ENCODE results near the gene NRG2.

The NRG2 gene

GRCh38 chr5:139998837-139999236, 44.3 kb downstream of the NRG2 start:
- no peaks in the 10 kb centered on the region for H3K27me3 ChIP-seq (ENCODE audit: insufficient read depth, low read depth, severe bottlenecking)
- no peak for DNase-seq
- H3K27ac ChIP-seq, result no peak overlapping the region
- no peaks in the 10 kb centered on the region for H3K36me3 ChIP-seq
- H3K9me3 ChIP-seq (ENCODE audit: severe bottlenecking), result no peaks in the 10 kb centered on the region
- no peak for TF ChIP-seq CTCF (IDR thresholded peaks at IDR 0.05; ENCODE audit: low read depth, low read length)
- H3K4me3 ChIP-seq (ENCODE audit: low read depth, low read length), result no peak overlapping the region

- no peak overlapping the region for H3K4me3 ChIP-seq (ENCODE audit: low read depth, low read length)
- no peaks in the 10 kb centered on the region for H3K36me3 ChIP-seq
- no peaks in the 10 kb centered on the region for H3K9me3 ChIP-seq (ENCODE audit: severe bottlenecking)
- no peaks in the 10 kb centered on the region for H3K27me3 ChIP-seq (ENCODE audit: insufficient read depth, low read depth, severe bottlenecking)
- TF ChIP-seq CTCF (IDR thresholded peaks at IDR 0.05; ENCODE audit: low read depth, low read length), result no peak
- no peak overlapping the region for H3K27ac ChIP-seq
- DNase-seq, result no peak
Observed at GRCh38 chr5:139997276-139997675, 45.8 kb downstream of the NRG2 start.

GRCh38 chr5:139995929-139996328, 47.2 kb downstream of the NRG2 start:
- Histone ChIP-seq H3K4me3 (ENCODE audit: low read depth, low read length) (no peak overlapping the region), H3K27me3 (ENCODE audit: insufficient read depth, low read depth, severe bottlenecking) (no peaks in the 10 kb centered on the region), H3K9me3 (ENCODE audit: severe bottlenecking) (no peaks in the 10 kb centered on the region), H3K27ac (no peak overlapping the region), H3K36me3 (no peaks in the 10 kb centered on the region)
- DNase-seq, result no peak
- TF ChIP-seq CTCF (IDR thresholded peaks at IDR 0.05; ENCODE audit: low read depth, low read length), result no peak

DNA sequence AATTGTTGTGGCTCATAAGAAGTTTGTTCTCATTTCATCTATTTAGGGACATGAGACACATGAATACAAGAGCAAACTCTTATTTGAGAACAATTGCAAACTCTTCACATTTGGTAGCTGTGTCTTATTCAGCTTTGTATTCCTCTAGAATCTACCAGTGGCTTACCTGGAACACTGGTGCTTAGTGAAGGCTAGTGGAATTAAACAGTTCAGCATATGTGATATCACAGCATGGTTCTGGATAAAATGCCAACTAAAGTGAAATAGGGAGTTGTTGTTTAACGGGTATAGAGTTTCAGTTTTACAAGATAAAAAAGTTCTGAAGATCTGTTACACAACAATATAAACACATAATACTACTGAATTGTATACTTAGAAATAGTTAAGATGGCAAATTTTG, 48.9 kb downstream of the NRG2 start:
- no peak for DNase-seq
- no peak overlapping the region for H3K4me3 ChIP-seq (ENCODE audit: low read depth, low read length)
- no peak overlapping the region for H3K27ac ChIP-seq
- TF ChIP-seq CTCF (IDR thresholded peaks at IDR 0.05; ENCODE audit: low read depth, low read length), result no peak
- H3K36me3 ChIP-seq, result no peaks in the 10 kb centered on the region
- H3K9me3 ChIP-seq (ENCODE audit: severe bottlenecking), result no peaks in the 10 kb centered on the region
- H3K27me3 ChIP-seq (ENCODE audit: insufficient read depth, low read depth, severe bottlenecking), result no peaks in the 10 kb centered on the region

GRCh38 chr5:139985733-139986132, 57.4 kb downstream of the NRG2 start:
- H3K27ac ChIP-seq, result peak overlapping the region; percentile 31
- H3K27me3 ChIP-seq (ENCODE audit: insufficient read depth, low read depth, severe bottlenecking), result no peaks in the 10 kb centered on the region
- TF ChIP-seq CTCF (IDR thresholded peaks at IDR 0.05; ENCODE audit: low read depth, low read length), result no peak
- H3K36me3 ChIP-seq, result no peaks in the 10 kb centered on the region
- no peaks in the 10 kb centered on the region for H3K9me3 ChIP-seq (ENCODE audit: severe bottlenecking)
- DNase-seq, result peak; percentile 23
- no peak overlapping the region for H3K4me3 ChIP-seq (ENCODE audit: low read depth, low read length)

- no peak overlapping the region for H3K27ac ChIP-seq
- no peak overlapping the region for H3K4me3 ChIP-seq (ENCODE audit: low read depth, low read length)
Observed at GRCh38 chr5:139985290-139985689, 57.8 kb downstream of the NRG2 start.

More at GRCh38 chr5:139985290-139985689, 57.8 kb downstream of the NRG2 start:
- Histone ChIP-seq H3K27me3 (ENCODE audit: insufficient read depth, low read depth, severe bottlenecking) (no peaks in the 10 kb centered on the region), H3K9me3 (ENCODE audit: severe bottlenecking) (no peaks in the 10 kb centered on the region), H3K36me3 (no peaks in the 10 kb centered on the region)
- DNase-seq, result no peak
- TF ChIP-seq CTCF (IDR thresholded peaks at IDR 0.05; ENCODE audit: low read depth, low read length), result no peak

Data from WERI-Rb-1 (cell line).